A549 (cell line): ENCODE data around the gene FGR. TPM values are rescaled to one million over a fixed set of nuclear protein-coding genes. Genes with fewer than 3 reads are reported as not detected.

Experiments
- polyA plus RNA-seq, 4 experiments: library from polyadenylated mRNA; depleted of rRNA in 3 of 4; stranded (reverse); fragments of >200 nt; fragmentation: RNase III in 1 of 4; extraction: RNeasy Plus Mini Kit Qiagen cat#74134 plus additional on column Dnase treatment in 1 of 4; gene quantifications; 2 replicates in 3 of 4; 3 replicates in 1 of 4; pipeline ENCODE4 v1.2.3, GENCODE V29; 2011 to 2017
- small RNA-seq, 6 experiments: library from RNA; depleted of rRNA; stranded (forward); fragments of <200 nt; gene quantifications; one replicate each; pipeline ENCODE3, GENCODE V24; 2012

FGR gene
- polyA plus RNA-seq, 2 of the 4 experiments (the other 2 are of a cell fraction): not detected

Small RNA genes within 50 kb of the gene (small RNA-seq; reads per million reads assigned to genes)
- gene AL031729.1: 0 reads per million in 6 experiments
- 0 reads per million in 6 experiments for gene RNU6-949P

Other genes starting within 250 kb of the FGR start
- gene GPR3, start 242.6 kb downstream of the FGR start, polyA plus RNA-seq (2011; rRNA removed): 1.3 and 1.7 TPM in 2 replicates
- 0.64 to 0.95 TPM (median 0.76 TPM) in 3 replicates for gene GPR3, start 242.6 kb downstream of the FGR start, polyA plus RNA-seq (2017; fragmentation: RNase III; extraction: RNeasy Plus Mini Kit Qiagen cat#74134 plus additional on column Dnase treatment)
- gene WASF2, start 145.0 kb downstream of the FGR start, polyA plus RNA-seq (2011; rRNA removed): 40.8 and 44.9 TPM in 2 replicates
- gene WASF2, start 145.0 kb downstream of the FGR start, polyA plus RNA-seq (2017; fragmentation: RNase III; extraction: RNeasy Plus Mini Kit Qiagen cat#74134 plus additional on column Dnase treatment): 22.7 to 23.4 TPM (median 23.4 TPM) in 3 replicates
- 1.3 and 2.6 TPM in 2 replicates for gene AHDC1, start 31.0 kb downstream of the FGR start, polyA plus RNA-seq (2011; rRNA removed)
- gene AHDC1, start 31.0 kb downstream of the FGR start, polyA plus RNA-seq (2017; fragmentation: RNase III; extraction: RNeasy Plus Mini Kit Qiagen cat#74134 plus additional on column Dnase treatment): 9.8 to 11.5 TPM (median 10.0 TPM) in 3 replicates
- gene IFI6, start 37.0 kb upstream of the FGR start, polyA plus RNA-seq (2011; rRNA removed): 5.3 and 6.3 TPM in 2 replicates
- gene IFI6, start 37.0 kb upstream of the FGR start, polyA plus RNA-seq (2017; fragmentation: RNase III; extraction: RNeasy Plus Mini Kit Qiagen cat#74134 plus additional on column Dnase treatment): 8.2 to 12.3 TPM (median 8.8 TPM) in 3 replicates
- gene FAM76A, start 90.8 kb upstream of the FGR start, polyA plus RNA-seq (2011; rRNA removed): 6.5 and 7.0 TPM in 2 replicates
- gene FAM76A, start 90.8 kb upstream of the FGR start, polyA plus RNA-seq (2017; fragmentation: RNase III; extraction: RNeasy Plus Mini Kit Qiagen cat#74134 plus additional on column Dnase treatment): 4.1 to 4.8 TPM (median 4.2 TPM) in 3 replicates
- gene STX12, start 138.0 kb upstream of the FGR start, polyA plus RNA-seq (2011; rRNA removed): 12.8 and 14.6 TPM in 2 replicates
- gene STX12, start 138.0 kb upstream of the FGR start, polyA plus RNA-seq (2017; fragmentation: RNase III; extraction: RNeasy Plus Mini Kit Qiagen cat#74134 plus additional on column Dnase treatment): 10.3 to 13.6 TPM (median 11.9 TPM) in 3 replicates
- 42.0 and 43.9 TPM in 2 replicates for gene PPP1R8, start 195.6 kb upstream of the FGR start, polyA plus RNA-seq (2011; rRNA removed)
- 33.4 to 35.0 TPM (median 34.0 TPM) in 3 replicates for gene PPP1R8, start 195.6 kb upstream of the FGR start, polyA plus RNA-seq (2017; fragmentation: RNase III; extraction: RNeasy Plus Mini Kit Qiagen cat#74134 plus additional on column Dnase treatment)
- gene THEMIS2, start 237.4 kb upstream of the FGR start, polyA plus RNA-seq (2011; rRNA removed): 0.81 and 0.95 TPM in 2 replicates
- 0.46 to 0.69 TPM (median 0.58 TPM) in 3 replicates for gene THEMIS2, start 237.4 kb upstream of the FGR start, polyA plus RNA-seq (2017; fragmentation: RNase III; extraction: RNeasy Plus Mini Kit Qiagen cat#74134 plus additional on column Dnase treatment)